PC-9 (cell line): ENCODE data around the gene BMP4. TPM values are rescaled to one million over a fixed set of nuclear protein-coding genes. Genes with fewer than 3 reads are reported as not detected.

ENCODE experiments used
- BruUV-seq: library from RNA; stranded (reverse); fragments of 400-500 nt; replicated peaks from 2 replicates; lab custom pipeline; 2021; lab: Mats Ljungman, UMichigan
- CTCF ChIA-PET: fragments of 300-600 bp; sonication (Branson Sonifier 250); formaldehyde crosslinking; loops from one replicate; lab custom pipeline; 2022; ENCODE audit warnings: antibody characterized with exemption; lab: Charles Lee
- POLR2A ChIA-PET: fragments of 300-600 bp; sonication (Branson Sonifier 250); formaldehyde crosslinking; loops from one replicate; lab custom pipeline; 2022; ENCODE audit warnings: antibody characterized with exemption; ENCODE audit not compliant: unreplicated experiment; lab: Charles Lee
- DNase-seq, 2 experiments: peaks; one replicate each; pipeline versions ENCODE4 v3.0.0 to v3.0.0-alpha.2; 2015 to 2022; ENCODE audit warnings: mixed read lengths in 1 of 2
- H2AFZ ChIP-seq: fragments of 200-600 bp; sonication (generic); 2 replicates; pipeline ENCODE4 v1.8.1; 2017; ENCODE audit warnings: antibody characterized with exemption
- H3F3A ChIP-seq: fragments of 200-600 bp; sonication (generic); 2 replicates; pipeline ENCODE4 v1.8.1; 2017; ENCODE audit warnings: antibody characterized with exemption, mild to moderate bottlenecking, low read depth; ENCODE audit not compliant: insufficient read depth
- H3K27ac ChIP-seq: fragments of 200-600 bp; sonication (generic); 2 replicates; pipeline ENCODE4 v1.6.1; 2016; ENCODE audit warnings: mixed run types
- H3K27me3 ChIP-seq: fragments of 200-600 bp; sonication (generic); 2 replicates; pipeline ENCODE4 v1.6.1; 2016; ENCODE audit warnings: low read depth, mixed run types; ENCODE audit not compliant: insufficient read depth
- H3K36me3 ChIP-seq: fragments of 200-600 bp; sonication (generic); 2 replicates; pipeline ENCODE4 v1.6.1; 2016; ENCODE audit warnings: low read depth, mixed run types
- H3K4me1 ChIP-seq: fragments of 200-600 bp; sonication (generic); replicated peaks from 2 replicates; pipeline ENCODE4 v1.6.1; 2016; ENCODE audit warnings: mixed run types; ENCODE audit not compliant: insufficient read depth
- H3K4me2 ChIP-seq: fragments of 200-600 bp; sonication (generic); 2 replicates; pipeline ENCODE4 v1.6.1; 2017; ENCODE audit warnings: mixed run types
- H3K4me3 ChIP-seq: fragments of 200-600 bp; sonication (generic); 2 replicates; pipeline ENCODE4 v1.6.1; 2016; ENCODE audit warnings: mixed run types
- H3K79me2 ChIP-seq: fragments of 200-600 bp; sonication (generic); 2 replicates; pipeline ENCODE4 v1.6.1; 2017; ENCODE audit warnings: low read depth, mixed run types
- H3K9me2 ChIP-seq: fragments of 200-600 bp; sonication (generic); 2 replicates; pipeline ENCODE4 v1.8.1; 2017; ENCODE audit warnings: mild to moderate bottlenecking; ENCODE audit not compliant: insufficient read depth
- H3K9me3 ChIP-seq: fragments of 200-600 bp; sonication (generic); 2 replicates; pipeline ENCODE4 v1.8.1; 2016; ENCODE audit warnings: low read depth; ENCODE audit not compliant: insufficient read depth
- H4K20me1 ChIP-seq: fragments of 200-600 bp; sonication (generic); 2 replicates; pipeline ENCODE4 v1.8.1; 2017; ENCODE audit not compliant: insufficient read depth
- EZH2 ChIP-seq: fragments of 200-600 bp; sonication (generic); IDR thresholded peaks from 2 replicates; pipeline ENCODE4 v1.8.0; 2017; ENCODE audit warnings: antibody characterized with exemption, low read depth
- intact Hi-C: fragments of 100-400 bp; cut with micrococcal nuclease; formaldehyde crosslinking; loops from one replicate; pipeline ENCODE4 v1.10.0; 2022; ENCODE audit not compliant: unreplicated experiment
- total RNA-seq: library from RNA; stranded (reverse); gene quantifications from 2 replicates; pipeline ENCODE4 v1.2.3, GENCODE V29; 2021
- TF ChIP-seq, protein P1 (sequence below): fragments of 200-600 bp; sonication (generic); conservative IDR thresholded peaks from 2 replicates; pipeline ENCODE4 v1.6.1; 2017; ENCODE audit warnings: mixed run types, antibody characterized with exemption, mild to moderate bottlenecking, moderate library complexity

BMP4 gene
- total RNA-seq, 1 experiment from 2014 or later, result 63.5 TPM

DNA sequence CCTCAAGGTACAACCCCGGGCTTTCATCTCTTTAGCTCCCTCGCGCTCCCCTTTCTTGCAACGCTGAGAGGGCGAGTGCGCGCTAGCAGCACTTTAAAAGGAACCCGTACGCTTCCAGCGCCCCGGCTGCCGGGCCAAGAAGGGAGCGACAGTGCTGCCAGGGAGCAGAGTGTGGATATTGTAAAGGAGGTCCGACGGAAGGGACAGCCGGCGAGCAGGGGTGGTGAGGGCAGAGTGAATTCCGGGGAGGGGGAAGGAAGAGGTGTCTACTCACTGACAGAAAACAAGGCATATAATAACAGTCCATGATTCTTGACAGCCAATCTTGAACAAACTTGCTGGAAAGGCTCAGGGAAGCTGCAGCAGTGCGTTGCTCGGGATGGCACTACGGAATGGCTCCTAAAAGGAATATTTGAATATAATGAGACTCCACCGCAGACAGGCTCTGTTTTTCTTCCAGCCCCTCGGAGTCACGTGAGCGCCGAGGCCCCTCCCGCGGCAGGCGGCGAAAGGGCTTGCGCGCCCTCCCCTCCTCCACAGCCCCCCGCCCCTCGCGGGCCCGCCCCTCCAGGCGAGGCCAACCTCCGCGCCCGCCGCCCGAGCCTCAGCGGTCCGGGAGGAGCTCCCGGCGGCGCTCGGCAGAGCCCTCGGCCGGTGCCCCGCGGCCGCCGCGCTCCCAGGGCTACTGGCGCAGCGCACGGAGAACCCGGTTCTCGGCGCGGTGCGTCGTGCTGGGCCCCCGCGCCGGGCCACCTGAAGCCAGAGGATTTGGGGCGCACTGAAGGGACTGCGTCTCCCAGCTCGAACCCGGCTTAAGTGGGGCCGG lies 3.4 kb downstream of the BMP4 start:
- H3K27ac ChIP-seq, result peak overlapping the region; percentile 18
- no peaks in the 10 kb centered on the region for H3K9me3 ChIP-seq
- no peaks in the 10 kb centered on the region for H4K20me1 ChIP-seq
- POLR2A ChIA-PET, result interaction anchor here (0.5 to 1.1 kb wide), 13 partner anchors 9 to 1170 kb away, joined by 3 to 14 read pairs (median 5); no protein-coding TSS in a partner anchor
- intact Hi-C loops, result no loop called here
- no peak for TF ChIP-seq EZH2
- TF ChIP-seq, protein P1, sequence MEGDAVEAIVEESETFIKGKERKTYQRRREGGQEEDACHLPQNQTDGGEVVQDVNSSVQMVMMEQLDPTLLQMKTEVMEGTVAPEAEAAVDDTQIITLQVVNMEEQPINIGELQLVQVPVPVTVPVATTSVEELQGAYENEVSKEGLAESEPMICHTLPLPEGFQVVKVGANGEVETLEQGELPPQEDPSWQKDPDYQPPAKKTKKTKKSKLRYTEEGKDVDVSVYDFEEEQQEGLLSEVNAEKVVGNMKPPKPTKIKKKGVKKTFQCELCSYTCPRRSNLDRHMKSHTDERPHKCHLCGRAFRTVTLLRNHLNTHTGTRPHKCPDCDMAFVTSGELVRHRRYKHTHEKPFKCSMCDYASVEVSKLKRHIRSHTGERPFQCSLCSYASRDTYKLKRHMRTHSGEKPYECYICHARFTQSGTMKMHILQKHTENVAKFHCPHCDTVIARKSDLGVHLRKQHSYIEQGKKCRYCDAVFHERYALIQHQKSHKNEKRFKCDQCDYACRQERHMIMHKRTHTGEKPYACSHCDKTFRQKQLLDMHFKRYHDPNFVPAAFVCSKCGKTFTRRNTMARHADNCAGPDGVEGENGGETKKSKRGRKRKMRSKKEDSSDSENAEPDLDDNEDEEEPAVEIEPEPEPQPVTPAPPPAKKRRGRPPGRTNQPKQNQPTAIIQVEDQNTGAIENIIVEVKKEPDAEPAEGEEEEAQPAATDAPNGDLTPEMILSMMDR, result no peak
- H3K4me1 ChIP-seq, result peaks cover 14% of the 10 kb centered on the region
- H3K4me2 ChIP-seq, result peak overlapping the region; percentile 96
- CTCF ChIA-PET, result interaction anchor here (0.6 to 1.1 kb wide), 5 partner anchors 53 to 291 kb away, joined by 3 read pairs; no protein-coding TSS in a partner anchor
- no TSS peak for BruUV-seq
- H3K4me3 ChIP-seq, result peak overlapping the region; percentile 80
- H2AFZ ChIP-seq, result peak overlapping the region; percentile 93
- peaks cover 15% of the 10 kb centered on the region; the same call in 1 of the 2 replicates for H3K36me3 ChIP-seq
- no peaks in the 10 kb centered on the region for H3K9me2 ChIP-seq
- H3K27me3 ChIP-seq, result no peaks in the 10 kb centered on the region
- peak; percentile 40 to 80 for DNase-seq
- peaks cover 34% of the 10 kb centered on the region for H3K79me2 ChIP-seq
- H3F3A ChIP-seq, result peaks cover 12% of the 10 kb centered on the region

DNA sequence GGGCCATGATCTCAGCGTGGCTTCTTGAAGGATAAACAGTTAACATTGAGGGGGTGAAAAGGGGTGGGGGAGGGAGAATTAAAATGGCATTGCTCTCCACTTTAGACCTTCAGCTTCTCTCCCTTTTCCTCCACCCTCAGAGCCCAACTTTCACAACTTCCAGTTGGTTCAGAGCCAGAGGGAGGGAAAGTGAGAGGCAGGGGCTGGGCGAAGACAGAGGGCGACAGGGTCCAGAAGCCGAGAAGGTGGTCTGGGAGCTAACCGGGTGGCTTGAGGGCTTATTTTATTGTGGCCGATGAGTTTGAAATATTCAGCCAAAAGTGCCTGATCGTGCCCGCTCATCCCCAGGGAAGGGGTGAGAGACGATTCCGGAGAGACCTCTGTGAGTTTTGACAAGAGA lies 4.1 kb downstream of the BMP4 start:
- intact Hi-C loops, result no loop called here
- Histone ChIP-seq H2AFZ (no peak overlapping the region), H3K9me3 (no peaks in the 10 kb centered on the region), H3K27me3 (no peaks in the 10 kb centered on the region), H3K79me2 (peaks cover 34% of the 10 kb centered on the region), H3K4me2 (no peak overlapping the region), H3K36me3 (peaks cover 15% of the 10 kb centered on the region; the same call in 1 of the 2 replicates), H3K9me2 (no peaks in the 10 kb centered on the region), H4K20me1 (no peaks in the 10 kb centered on the region), H3K4me3 (no peak overlapping the region), H3F3A (peaks cover 9% of the 10 kb centered on the region), H3K27ac (no peak overlapping the region), H3K4me1 (peaks cover 7% of the 10 kb centered on the region)
- CTCF ChIA-PET, result interaction anchor here (0.7 kb wide), 2 partner anchors 230 to 290 kb away, joined by 3 read pairs; no protein-coding TSS in a partner anchor
- POLR2A ChIA-PET, result interaction anchor here (0.6 to 0.7 kb wide), 2 partner anchors 14 to 163 kb away, joined by 9 to 10 read pairs; no protein-coding TSS in a partner anchor
- DNase-seq, result no peak
- no peak for TF ChIP-seq EZH2
- TF ChIP-seq, protein P1, result no peak
- no TSS peak for BruUV-seq

DNA sequence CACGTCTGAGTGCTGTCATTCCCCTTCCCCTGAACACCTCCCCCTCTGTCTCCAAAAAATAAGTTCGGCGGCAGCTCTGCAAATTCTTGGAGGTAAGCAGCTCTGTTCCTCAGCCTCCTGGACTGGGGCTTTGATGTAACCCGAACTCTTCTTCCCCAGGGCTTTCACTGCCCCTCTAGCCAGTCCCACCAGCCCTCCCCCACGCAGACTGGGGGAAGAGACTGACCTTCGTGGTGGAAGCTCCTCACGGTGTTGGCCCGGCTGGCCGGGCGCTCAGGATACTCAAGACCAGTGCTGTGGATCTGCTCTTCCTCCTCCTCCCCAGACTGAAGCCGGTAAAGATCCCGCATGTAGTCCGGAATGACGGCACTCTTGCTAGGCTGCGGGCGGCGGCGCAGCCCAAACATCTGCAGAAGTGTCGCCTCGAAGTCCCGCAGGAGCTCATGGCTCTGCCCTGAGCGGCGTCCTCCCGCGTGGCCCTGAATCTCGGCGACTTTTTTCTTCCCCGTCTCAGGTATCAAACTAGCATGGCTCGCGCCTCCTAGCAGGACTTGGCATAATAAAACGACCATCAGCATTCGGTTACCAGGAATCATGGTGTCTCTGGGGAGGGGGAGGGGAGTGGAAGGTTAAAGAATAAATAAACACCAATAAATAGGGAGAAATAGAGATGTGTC lies 4.9 kb downstream of the BMP4 start:
- TF ChIP-seq EZH2, result no peak
- TF ChIP-seq, protein P1, result no peak
- no peak for DNase-seq
- Histone ChIP-seq H3K4me3 (no peak overlapping the region), H3K4me2 (no peak overlapping the region), H3K27me3 (no peaks in the 10 kb centered on the region), H3K9me3 (no peaks in the 10 kb centered on the region), H3K79me2 (peaks cover 34% of the 10 kb centered on the region), H3K4me1 (no peaks in the 10 kb centered on the region), H3F3A (peaks cover 4% of the 10 kb centered on the region), H3K27ac (no peak overlapping the region), H3K36me3 (peaks cover 15% of the 10 kb centered on the region; the same call in 1 of the 2 replicates), H3K9me2 (no peaks in the 10 kb centered on the region), H4K20me1 (no peaks in the 10 kb centered on the region), H2AFZ (no peak overlapping the region)
- intact Hi-C loops, result no loop called here
- ChIA-PET POLR2A (interaction anchor here (0.6 to 0.7 kb wide), 3 partner anchors 13 to 370 kb away, joined by 5 to 10 read pairs (median 9); no protein-coding TSS in a partner anchor), CTCF (no interaction called here)
- TSS peak; percentile 1 for BruUV-seq
